ENCODE results near the gene MYL6B. TPM values are rescaled to one million over a fixed set of nuclear protein-coding genes. Genes with fewer than 3 reads are reported as not detected.
A peak's percentile ranks its signal among the peaks of the same experiment; 100 is the strongest.

Gene MYL6B
- total RNA-seq, 4 donors from 2014 or later = 14.3 to 57.9 (median 28.0) TPM

DNA sequence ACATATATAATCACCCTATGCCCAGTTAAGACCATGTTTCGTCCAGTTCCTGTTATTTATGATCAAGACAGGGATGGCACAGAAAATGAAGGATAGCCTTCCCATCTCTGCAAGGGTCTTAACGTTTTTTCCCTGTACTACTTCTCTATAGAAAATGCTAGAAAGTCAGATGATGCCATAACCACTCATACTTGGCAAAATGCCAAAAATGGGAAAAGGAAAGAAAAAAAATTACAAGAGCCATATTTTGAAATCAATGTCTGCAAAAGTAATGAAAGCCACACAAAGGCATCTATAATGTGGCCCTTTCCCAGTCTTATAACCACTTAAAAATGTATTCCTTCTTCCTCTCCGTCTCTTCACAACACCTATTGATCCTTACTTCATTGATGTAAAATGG lies 1.8 kb upstream of the MYL6B start:
- ATAC-seq = no peak
- Histone ChIP-seq H3K27ac (no peak overlapping the region), H3K4me3 (no peak overlapping the region), H3K36me3 (no peaks in the 10 kb centered on the region), H3K4me1 (peaks cover 3 to 49% (median 13%) of the 10 kb centered on the region in 3 donors), H3K9me3 (no peaks in the 10 kb centered on the region), H3K27me3 (no peaks in the 10 kb centered on the region)
- no peak for TF ChIP-seq POLR2AphosphoS5 (IDR thresholded peaks at IDR 0.05)
- TF ChIP-seq, protein P1, sequence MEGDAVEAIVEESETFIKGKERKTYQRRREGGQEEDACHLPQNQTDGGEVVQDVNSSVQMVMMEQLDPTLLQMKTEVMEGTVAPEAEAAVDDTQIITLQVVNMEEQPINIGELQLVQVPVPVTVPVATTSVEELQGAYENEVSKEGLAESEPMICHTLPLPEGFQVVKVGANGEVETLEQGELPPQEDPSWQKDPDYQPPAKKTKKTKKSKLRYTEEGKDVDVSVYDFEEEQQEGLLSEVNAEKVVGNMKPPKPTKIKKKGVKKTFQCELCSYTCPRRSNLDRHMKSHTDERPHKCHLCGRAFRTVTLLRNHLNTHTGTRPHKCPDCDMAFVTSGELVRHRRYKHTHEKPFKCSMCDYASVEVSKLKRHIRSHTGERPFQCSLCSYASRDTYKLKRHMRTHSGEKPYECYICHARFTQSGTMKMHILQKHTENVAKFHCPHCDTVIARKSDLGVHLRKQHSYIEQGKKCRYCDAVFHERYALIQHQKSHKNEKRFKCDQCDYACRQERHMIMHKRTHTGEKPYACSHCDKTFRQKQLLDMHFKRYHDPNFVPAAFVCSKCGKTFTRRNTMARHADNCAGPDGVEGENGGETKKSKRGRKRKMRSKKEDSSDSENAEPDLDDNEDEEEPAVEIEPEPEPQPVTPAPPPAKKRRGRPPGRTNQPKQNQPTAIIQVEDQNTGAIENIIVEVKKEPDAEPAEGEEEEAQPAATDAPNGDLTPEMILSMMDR (IDR thresholded peaks at IDR 0.05) = no peak
- no peak for TF ChIP-seq EP300 (IDR thresholded peaks at IDR 0.05)
- TF ChIP-seq POLR2A (IDR thresholded peaks at IDR 0.05) = no peak
- 58 to 59% methylated on average over 3 of the region's 3 CpGs for WGBS, 2 donors (ENCODE audit: low coverage in 1 of 2)

DNA sequence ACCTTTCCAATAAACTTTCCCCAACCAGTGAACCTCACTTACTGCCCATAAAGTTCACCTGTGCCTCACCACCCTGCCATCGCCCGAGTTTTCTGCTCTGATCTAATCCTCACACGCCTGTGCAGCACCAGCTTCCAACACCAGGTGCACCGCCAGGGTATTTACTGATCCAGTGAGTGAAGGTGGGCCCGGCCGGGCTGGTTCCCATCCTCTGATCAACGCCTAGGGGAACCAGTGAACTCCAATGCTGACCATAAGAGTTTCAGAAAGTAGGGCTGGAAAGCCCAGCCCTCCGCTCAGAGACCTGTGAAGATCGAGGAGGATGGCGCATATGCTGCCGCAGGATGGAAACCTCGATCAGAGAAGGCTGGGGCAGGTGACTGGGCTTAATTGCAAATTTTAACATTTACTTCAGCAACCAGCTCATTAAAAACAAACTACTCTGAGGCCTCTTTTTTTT lies 685 bp upstream of the MYL6B start:
- ATAC-seq = no peak
- Histone ChIP-seq H3K4me3 (peak overlapping the region; percentile 60 to 85), H3K9me3 (no peaks in the 10 kb centered on the region), H3K4me1 (peaks cover 3 to 48% (median 13%) of the 10 kb centered on the region in 3 donors), H3K36me3 (no peaks in the 10 kb centered on the region), H3K27me3 (no peaks in the 10 kb centered on the region), H3K27ac (peak overlapping the region; percentile 85 to 92 (median 90))
- TF ChIP-seq EP300 (IDR thresholded peaks at IDR 0.05) = no peak
- TF ChIP-seq, protein P1 (IDR thresholded peaks at IDR 0.05) = peak in 2 of 4 experiments; percentile 34 to 54
- no peak for TF ChIP-seq POLR2AphosphoS5 (IDR thresholded peaks at IDR 0.05)
- TF ChIP-seq POLR2A (IDR thresholded peaks at IDR 0.05) = no peak
- WGBS, 2 donors (ENCODE audit: low coverage in 1 of 2) = 7 to 12% methylated on average over 2 to 11 of the region's 12 CpGs

DNA sequence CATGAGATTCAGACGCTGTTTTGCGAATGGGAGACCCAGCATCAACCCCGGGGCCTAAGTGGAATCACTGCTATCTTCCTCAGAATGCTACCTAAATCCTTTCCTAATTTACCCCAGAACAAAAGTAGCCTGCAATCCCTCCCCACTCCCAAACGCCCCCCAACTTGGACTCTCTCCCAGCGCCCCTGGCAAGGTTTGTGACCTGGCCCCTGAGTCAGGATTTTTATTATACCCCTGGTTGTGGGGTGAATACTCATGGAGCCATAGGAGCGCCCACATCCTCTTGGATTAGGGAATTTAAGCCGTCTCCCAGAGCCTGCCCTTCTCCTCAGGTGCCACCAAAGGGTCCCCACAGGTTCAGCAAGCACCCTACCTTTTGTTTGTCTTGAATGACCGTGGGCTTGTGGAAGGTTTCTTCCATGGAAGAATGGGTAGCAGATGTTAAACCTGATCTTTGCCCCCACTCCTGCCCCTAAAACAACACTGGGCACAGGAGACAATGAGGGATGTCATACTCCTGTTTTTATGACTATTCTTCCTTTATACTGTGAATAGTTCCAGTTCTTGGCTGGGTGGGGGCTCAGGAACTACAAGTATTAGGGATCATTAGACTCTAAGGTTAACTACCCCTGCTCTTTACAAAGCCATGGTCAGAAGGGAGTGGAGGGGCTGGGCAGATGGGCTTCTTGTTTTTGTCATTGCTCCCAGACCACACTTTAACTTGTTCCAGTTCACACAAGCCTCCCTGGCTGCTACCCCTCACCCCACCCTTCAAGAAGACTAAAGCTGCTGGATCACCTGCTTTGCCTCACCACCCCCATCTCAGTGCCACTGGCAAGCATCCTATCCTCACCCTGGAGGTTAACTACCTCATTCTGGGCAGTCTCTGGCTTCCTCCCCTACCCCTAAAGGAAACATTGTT lies 630 bp downstream of the MYL6B start:
- ATAC-seq = no peak
- Histone ChIP-seq H3K36me3 (no peaks in the 10 kb centered on the region), H3K27me3 (no peaks in the 10 kb centered on the region), H3K27ac (peak overlapping the region in 3 of 4 donors; percentile 85 to 92 (median 91)), H3K4me1 (peaks cover 3 to 49% (median 13%) of the 10 kb centered on the region in 3 donors), H3K9me3 (no peaks in the 10 kb centered on the region), H3K4me3 (peak overlapping the region; percentile 60 to 85)
- WGBS, 2 donors (ENCODE audit: low coverage in 1 of 2) = 5 to 33% methylated on average over 1 to 4 of the region's 8 CpGs
- TF ChIP-seq EP300 (IDR thresholded peaks at IDR 0.05) (no peak), POLR2A (IDR thresholded peaks at IDR 0.05) (no peak), POLR2AphosphoS5 (IDR thresholded peaks at IDR 0.05) (no peak)
- TF ChIP-seq, protein P1 (IDR thresholded peaks at IDR 0.05) = no peak

DNA sequence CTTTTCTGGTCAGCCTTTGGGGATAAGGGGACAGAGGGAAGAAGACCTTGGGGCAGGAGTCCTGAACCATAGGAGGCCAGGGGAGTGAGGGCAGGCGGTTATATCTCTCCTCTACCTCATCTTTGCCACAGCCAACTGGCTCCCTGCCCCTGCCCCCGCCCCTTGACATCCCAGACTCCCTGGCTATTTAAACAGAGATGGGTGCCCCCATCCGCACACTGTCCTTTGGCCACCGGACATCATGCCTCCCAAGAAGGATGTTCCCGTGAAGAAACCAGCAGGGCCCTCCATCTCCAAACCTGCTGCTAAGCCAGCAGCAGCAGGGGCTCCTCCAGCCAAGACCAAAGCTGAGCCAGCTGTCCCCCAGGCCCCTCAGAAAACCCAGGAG lies 1.3 kb downstream of the MYL6B start:
- no peak for TF ChIP-seq POLR2AphosphoS5 (IDR thresholded peaks at IDR 0.05)
- TF ChIP-seq, protein P1 (IDR thresholded peaks at IDR 0.05) = no peak
- TF ChIP-seq EP300 (IDR thresholded peaks at IDR 0.05) = no peak
- no peak for TF ChIP-seq POLR2A (IDR thresholded peaks at IDR 0.05)
- no CpG with 5 or more reads among the region's 5 CpGs for WGBS, 2 donors (ENCODE audit: low coverage in 1 of 2)
- no peaks in the 10 kb centered on the region for H3K27me3 ChIP-seq
- no peaks in the 10 kb centered on the region for H3K36me3 ChIP-seq
- H3K4me1 ChIP-seq = peaks cover 3 to 49% (median 13%) of the 10 kb centered on the region in 3 donors
- ATAC-seq = no peak
- H3K9me3 ChIP-seq = no peaks in the 10 kb centered on the region
- H3K4me3 ChIP-seq = no peak overlapping the region
- no peak overlapping the region for H3K27ac ChIP-seq
